GM18858 (cell line): ENCODE data around the gene COA8.

Source experiments
- ATAC-seq: cut with Tn5 transposase; IDR thresholded peaks from one replicate; pipeline ENCODE4 v1.9.1; 2021; ENCODE audit not compliant: unreplicated experiment

Gene COA8

GRCh38 chr14:103547941-103548462 lies 14.8 kb upstream of the COA8 start:
- no peak for ATAC-seq

GRCh38 chr14:103548463-103549351 lies 14.1 kb upstream of the COA8 start:
- ATAC-seq = no peak

- ATAC-seq = no peak
Measured at GRCh38 chr14:103549361-103550311, 13.1 kb upstream of the COA8 start.

- ATAC-seq = no peak
Measured at GRCh38 chr14:103550451-103551337, 12.1 kb upstream of the COA8 start.

- no peak for ATAC-seq
Measured at GRCh38 chr14:103551338-103551762, 11.4 kb upstream of the COA8 start.

- ATAC-seq = no peak
Measured at GRCh38 chr14:103552011-103552845, 10.5 kb upstream of the COA8 start.

GRCh38 chr14:103552846-103553210 lies 9.9 kb upstream of the COA8 start:
- ATAC-seq = no peak

- ATAC-seq = no peak
Measured at GRCh38 chr14:103555559-103556337, 7.0 kb upstream of the COA8 start.

- no peak for ATAC-seq
Measured at GRCh38 chr14:103556946-103557758, 5.6 kb upstream of the COA8 start.

- no peak for ATAC-seq
Measured at GRCh38 chr14:103558071-103558882, 4.5 kb upstream of the COA8 start.

GRCh38 chr14:103559766-103560165 lies 3.0 kb upstream of the COA8 start:
- ATAC-seq = no peak

GRCh38 chr14:103560691-103561090 lies 2.1 kb upstream of the COA8 start:
- no peak for ATAC-seq

- no peak for ATAC-seq
Measured at GRCh38 chr14:103561381-103562178, 1.2 kb upstream of the COA8 start.

- ATAC-seq = no peak
Measured at GRCh38 chr14:103562179-103562428, 656 bp upstream of the COA8 start.

- ATAC-seq = no peak
Measured at GRCh38 chr14:103563226-103563620, 463 bp downstream of the COA8 start.

GRCh38 chr14:103563844-103564505 lies 1.2 kb downstream of the COA8 start:
- ATAC-seq = no peak
